Astrocyte of the cerebellum (primary cell): Measurements from ENCODE around the gene CLIP1.

Experiments
- DNase-seq: peaks from one replicate; pipeline ENCODE4 v3.0.0-alpha.2; 2011; ENCODE audit warnings: low read depth
- H3K4me3 ChIP-seq: 2 replicates; pipeline ENCODE4 v1.5.1; 2011; ENCODE audit warnings: mild to moderate bottlenecking, low read depth, low read length, moderate library complexity
- in situ Hi-C: cut with HindIII; loops from 2 replicates; pipeline ENCODE4 v1.10.0; 2017; ENCODE audit warnings: low sequenced_read_pairs
- TF ChIP-seq, protein P1 (sequence below): IDR thresholded peaks from 2 replicates; pipeline ENCODE4 v1.5.1; 2012; ENCODE audit warnings: low read length, low read depth, moderate library complexity, mild to moderate bottlenecking; ENCODE audit errors: missing control alignments

The CLIP1 gene

DNA sequence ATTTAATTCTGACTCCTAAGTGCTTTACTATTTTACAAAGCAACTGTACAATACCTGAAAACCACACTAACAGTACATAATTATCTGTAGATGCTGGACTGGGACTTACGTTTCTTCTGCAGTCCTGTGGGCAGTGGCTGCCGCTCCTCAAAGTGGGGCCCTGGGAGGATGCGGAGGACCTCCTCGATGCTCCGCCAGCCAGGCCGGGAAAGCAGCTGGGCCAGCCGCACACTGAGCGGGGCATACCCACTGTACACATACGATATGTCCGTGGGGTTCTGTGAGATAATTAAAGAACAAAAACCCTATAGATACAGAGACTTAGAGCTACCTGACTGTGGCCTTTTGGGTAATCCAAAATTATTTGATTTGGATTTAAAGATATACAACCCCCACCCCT lies 189.8 kb downstream of the CLIP1 start:
- DNase-seq = no peak
- in situ Hi-C loops = no loop called here
- H3K4me3 ChIP-seq = no peak overlapping the region
- TF ChIP-seq, protein P1, sequence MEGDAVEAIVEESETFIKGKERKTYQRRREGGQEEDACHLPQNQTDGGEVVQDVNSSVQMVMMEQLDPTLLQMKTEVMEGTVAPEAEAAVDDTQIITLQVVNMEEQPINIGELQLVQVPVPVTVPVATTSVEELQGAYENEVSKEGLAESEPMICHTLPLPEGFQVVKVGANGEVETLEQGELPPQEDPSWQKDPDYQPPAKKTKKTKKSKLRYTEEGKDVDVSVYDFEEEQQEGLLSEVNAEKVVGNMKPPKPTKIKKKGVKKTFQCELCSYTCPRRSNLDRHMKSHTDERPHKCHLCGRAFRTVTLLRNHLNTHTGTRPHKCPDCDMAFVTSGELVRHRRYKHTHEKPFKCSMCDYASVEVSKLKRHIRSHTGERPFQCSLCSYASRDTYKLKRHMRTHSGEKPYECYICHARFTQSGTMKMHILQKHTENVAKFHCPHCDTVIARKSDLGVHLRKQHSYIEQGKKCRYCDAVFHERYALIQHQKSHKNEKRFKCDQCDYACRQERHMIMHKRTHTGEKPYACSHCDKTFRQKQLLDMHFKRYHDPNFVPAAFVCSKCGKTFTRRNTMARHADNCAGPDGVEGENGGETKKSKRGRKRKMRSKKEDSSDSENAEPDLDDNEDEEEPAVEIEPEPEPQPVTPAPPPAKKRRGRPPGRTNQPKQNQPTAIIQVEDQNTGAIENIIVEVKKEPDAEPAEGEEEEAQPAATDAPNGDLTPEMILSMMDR = no peak

DNA sequence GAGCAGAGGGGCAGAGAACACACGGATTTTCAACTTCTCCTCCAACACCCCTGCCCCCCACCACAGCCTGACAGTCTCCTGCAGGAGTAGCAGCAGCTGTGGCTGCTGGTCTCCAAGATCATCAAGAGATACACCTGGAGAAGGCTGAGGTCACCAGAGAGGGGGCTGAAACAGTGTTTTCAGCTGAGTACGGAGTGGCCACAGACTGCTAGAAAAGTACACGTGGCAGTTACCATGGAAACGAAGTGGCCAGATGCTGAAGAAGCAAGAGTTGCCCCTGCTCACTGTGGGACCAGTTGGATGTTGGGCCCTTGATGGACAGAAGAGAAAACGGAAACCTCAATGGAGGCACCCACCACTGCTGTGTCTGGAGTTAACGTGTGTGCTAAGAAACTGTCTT lies 191.7 kb downstream of the CLIP1 start:
- in situ Hi-C loops = no loop called here
- TF ChIP-seq, protein P1 = no peak
- no peak overlapping the region for H3K4me3 ChIP-seq

GRCh38 chr12:122228092-122228491 lies 194.4 kb downstream of the CLIP1 start:
- no peak for DNase-seq
- no peak overlapping the region for H3K4me3 ChIP-seq
- TF ChIP-seq, protein P1 = no peak
- in situ Hi-C loops = no loop called here

More for the DNA sequence above, 191.7 kb downstream of the CLIP1 start:
- DNase-seq = no peak

DNA sequence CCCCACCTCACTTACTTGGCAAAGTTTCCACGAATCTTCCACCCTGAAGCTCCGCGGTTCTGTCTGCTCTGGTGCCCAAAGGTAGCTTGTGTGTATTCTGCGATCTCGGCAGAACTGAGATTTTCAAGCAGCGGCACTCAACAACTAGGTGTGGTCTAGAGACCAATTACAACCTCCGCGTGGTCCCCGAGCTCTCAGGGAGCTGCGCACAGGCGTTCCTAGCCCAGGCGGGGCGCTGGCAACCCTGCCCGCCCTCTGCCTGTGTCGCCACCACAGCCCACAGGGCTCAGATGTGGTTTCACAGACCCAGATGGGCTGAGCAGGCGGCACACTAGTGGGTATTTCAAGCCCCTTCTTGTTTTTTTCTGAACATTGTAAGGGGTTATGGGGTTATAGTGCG lies 195.1 kb downstream of the CLIP1 start:
- DNase-seq = no peak
- in situ Hi-C loops = no loop called here
- TF ChIP-seq, protein P1 = no peak
- no peak overlapping the region for H3K4me3 ChIP-seq

DNA sequence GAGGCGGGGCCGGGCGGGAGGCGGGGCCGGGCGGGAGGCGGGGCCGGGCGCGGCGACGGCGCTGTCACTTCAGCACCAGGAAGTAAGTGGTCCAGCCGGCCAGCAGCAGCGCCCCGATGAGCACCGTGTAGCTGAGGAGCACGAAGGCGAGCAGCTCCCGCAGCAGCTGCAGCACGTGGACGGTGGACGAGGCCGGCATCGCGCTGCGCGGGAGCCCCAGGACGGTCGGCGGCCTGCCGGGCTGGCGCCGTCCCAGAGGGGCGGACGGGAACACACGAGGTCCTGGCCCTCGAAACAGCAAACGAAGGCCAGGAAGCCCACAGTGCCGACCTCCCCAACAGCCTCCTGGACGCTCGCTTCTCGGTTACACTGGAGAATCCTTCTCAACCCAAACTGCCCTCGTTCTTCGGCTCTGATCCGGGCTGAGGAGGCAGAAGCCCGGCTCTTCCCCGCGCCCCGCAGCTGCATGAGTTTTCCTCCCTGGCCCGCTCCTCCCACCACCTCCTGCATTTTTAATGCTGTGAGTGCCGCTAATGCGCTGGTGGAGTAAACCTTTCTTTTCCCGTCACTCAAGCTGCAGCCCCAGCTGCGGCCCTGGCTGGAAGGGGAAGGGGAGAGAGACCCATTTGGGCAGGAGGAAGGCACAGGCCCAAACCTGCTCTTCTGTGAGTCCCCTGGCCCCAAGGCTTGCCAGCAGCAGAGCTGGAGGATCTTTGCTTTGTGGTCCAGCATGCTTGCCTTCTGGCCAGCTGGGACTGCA lies 195.9 kb downstream of the CLIP1 start:
- peak overlapping the region; percentile 36 for H3K4me3 ChIP-seq
- no peak for DNase-seq
- in situ Hi-C loops = no loop called here
- TF ChIP-seq, protein P1 = no peak

DNA sequence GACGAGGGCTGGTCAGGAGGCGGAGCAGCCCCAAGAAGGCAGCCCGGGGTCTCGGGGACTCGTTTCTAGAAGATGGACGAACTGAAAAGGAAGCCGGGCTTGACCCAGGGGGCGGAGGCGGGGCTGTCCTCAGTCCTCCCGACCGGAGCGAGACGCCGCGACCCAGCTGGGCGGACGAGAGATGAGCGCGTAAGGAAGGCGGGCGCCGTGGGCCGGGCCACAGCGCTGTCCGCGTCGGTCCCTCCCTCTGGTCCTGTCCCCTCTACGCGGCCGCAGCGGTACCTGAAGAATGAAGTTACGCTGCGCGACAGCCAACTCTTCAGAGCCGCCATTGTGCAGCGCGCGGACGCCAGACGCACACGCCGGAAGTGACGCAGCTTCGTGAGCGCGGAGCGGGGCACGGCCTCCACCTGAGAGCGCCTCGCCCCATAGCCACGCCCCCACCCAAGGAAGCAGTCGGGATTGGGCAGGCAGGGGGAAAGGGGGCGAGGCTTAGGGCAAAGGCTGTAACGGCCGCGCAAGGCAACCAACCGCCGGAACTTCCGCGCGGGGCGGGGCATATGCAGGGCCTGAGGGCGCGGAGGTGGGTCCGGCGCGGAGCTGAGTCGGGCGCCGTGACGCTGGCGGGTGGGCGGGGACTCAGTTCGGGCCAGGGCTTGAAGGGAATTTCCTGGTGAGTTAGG lies 196.6 kb downstream of the CLIP1 start, which contains the start of gene DIABLO:
TSS of gene DIABLO (minus strand) at position 370 of the 683 bp plus-strand sequence. CDS start at position 332, 38 bp downstream.
- TF ChIP-seq, protein P1 = no peak
- peak within 1 kb of the TSS; percentile 95 for H3K4me3 ChIP-seq
- peak; percentile 98 for DNase-seq
- in situ Hi-C loops = no loop called here
